IMR-90 (cell line): Measurements from ENCODE around the gene PRKAG2.

Source experiments
- BHLHE40 ChIP-seq: fragments of 150-350 bp; IDR thresholded peaks from 2 replicates; pipeline ENCODE4 v1.6.1; 2016; ENCODE audit warnings: mild to moderate bottlenecking, low read depth, low read length
- CEBPB ChIP-seq: IDR thresholded peaks from 2 replicates; pipeline ENCODE4 v1.6.1; 2012; ENCODE audit warnings: low read depth, low read length, improper control_type of control experiment
- CTCF ChIP-seq: conservative IDR thresholded peaks from 2 replicates; pipeline ENCODE4 v1.5.1; 2012; ENCODE audit warnings: mild to moderate bottlenecking, low read depth, low read length, improper control_type of control experiment
- FOS ChIP-seq: fragments of 150-350 bp; IDR thresholded peaks from 2 replicates; pipeline ENCODE4 v1.6.1; 2016; ENCODE audit warnings: low read depth, low read length
- MAZ ChIP-seq: IDR thresholded peaks from 2 replicates; pipeline ENCODE4 v1.6.1; 2012; ENCODE audit warnings: low read depth, mild to moderate bottlenecking, low read length, improper control_type of control experiment, moderate library complexity, borderline replicate concordance
- MXI1 ChIP-seq: IDR thresholded peaks from 2 replicates; pipeline ENCODE4 v1.6.1; 2012; ENCODE audit warnings: low read depth, mild to moderate bottlenecking, low read length, moderate library complexity, borderline replicate concordance
- NFE2L2 ChIP-seq: fragments of 150-350 bp; IDR thresholded peaks from 2 replicates; pipeline ENCODE4 v1.6.1; 2016; ENCODE audit warnings: low read depth, mild to moderate bottlenecking, low read length
- POLR2A ChIP-seq: IDR thresholded peaks from 2 replicates; pipeline ENCODE4 v1.6.1; 2012; ENCODE audit warnings: mild to moderate bottlenecking, low read depth, low read length
- RCOR1 ChIP-seq: IDR thresholded peaks from 2 replicates; pipeline ENCODE4 v1.6.1; 2012; ENCODE audit warnings: mild to moderate bottlenecking, low read length, improper control_type of control experiment; ENCODE audit not compliant: insufficient replicate concordance
- RFX5 ChIP-seq: IDR thresholded peaks from 2 replicates; pipeline ENCODE4 v1.8.0; 2012; ENCODE audit warnings: low read depth, mild to moderate bottlenecking, low read length, moderate library complexity
- SMC3 ChIP-seq: fragments of 150-350 bp; IDR thresholded peaks from 2 replicates; pipeline ENCODE4 v1.6.1; 2016; ENCODE audit warnings: low read depth, mild to moderate bottlenecking, antibody characterized with exemption, low read length, moderate library complexity
- USF2 ChIP-seq: fragments of 150-350 bp; IDR thresholded peaks from 2 replicates; pipeline ENCODE4 v1.6.1; 2017; ENCODE audit warnings: mild to moderate bottlenecking, antibody characterized with exemption, low read length, low read depth

GRCh38 chr7:151903249-151904032, 26.5 kb upstream of the PRKAG2 start:
- TF ChIP-seq CTCF (no peak), RCOR1 (no peak), MAZ (no peak), POLR2A (no peak), RFX5 (no peak), CEBPB (no peak), MXI1 (no peak), SMC3 (no peak), FOS (no peak), USF2 (no peak), NFE2L2 (no peak), BHLHE40 (no peak)
